Central memory CD8-positive, alpha-beta T cell (primary cell): ENCODE measurements around the gene LYSET.
"Not testable (repeated sequence)": the region's sequence is repeated elsewhere in the genome, so short reads cannot be mapped to it uniquely, and the experiment has no call there.

ENCODE experiments used
- ATAC-seq: fragments of 150-1000 bp; cut with Tn5 transposase; replicated peaks from 2 replicates; pipeline ENCODE4 v1.10.0; 2022; ENCODE audit warnings: mild to moderate bottlenecking, moderate FRiP score, moderate number of reproducible peaks; ENCODE audit not compliant: poor library complexity, severe bottlenecking; ENCODE audit errors: extremely low read depth
- DNase-seq, 2 donors: peaks; one replicate each; pipeline ENCODE4 v3.0.0; 2021; ENCODE audit warnings: low spot score in 2 of 2
- H3K27ac Mint-ChIP-seq: one replicate; pipeline ENCODE4 v1.8.0; 2022; ENCODE audit warnings: low read depth, mild to moderate bottlenecking, moderate library complexity, mixed read lengths
- H3K27me3 Mint-ChIP-seq: one replicate; pipeline ENCODE4 v1.8.0; 2022; ENCODE audit warnings: mixed read lengths
- H3K36me3 Mint-ChIP-seq: one replicate; pipeline ENCODE4 v1.8.0; 2022; ENCODE audit warnings: mild to moderate bottlenecking, moderate library complexity, mixed read lengths; ENCODE audit not compliant: insufficient read depth
- H3K4me1 Mint-ChIP-seq: one replicate; pipeline ENCODE4 v1.8.0; 2022; ENCODE audit warnings: mixed read lengths
- H3K4me3 Mint-ChIP-seq: one replicate; pipeline ENCODE4 v1.8.0; 2022; ENCODE audit warnings: mild to moderate bottlenecking, moderate library complexity, mixed read lengths
- H3K9me3 Mint-ChIP-seq: one replicate; pipeline ENCODE4 v1.8.0; 2022; ENCODE audit warnings: mixed read lengths

The LYSET gene

DNA sequence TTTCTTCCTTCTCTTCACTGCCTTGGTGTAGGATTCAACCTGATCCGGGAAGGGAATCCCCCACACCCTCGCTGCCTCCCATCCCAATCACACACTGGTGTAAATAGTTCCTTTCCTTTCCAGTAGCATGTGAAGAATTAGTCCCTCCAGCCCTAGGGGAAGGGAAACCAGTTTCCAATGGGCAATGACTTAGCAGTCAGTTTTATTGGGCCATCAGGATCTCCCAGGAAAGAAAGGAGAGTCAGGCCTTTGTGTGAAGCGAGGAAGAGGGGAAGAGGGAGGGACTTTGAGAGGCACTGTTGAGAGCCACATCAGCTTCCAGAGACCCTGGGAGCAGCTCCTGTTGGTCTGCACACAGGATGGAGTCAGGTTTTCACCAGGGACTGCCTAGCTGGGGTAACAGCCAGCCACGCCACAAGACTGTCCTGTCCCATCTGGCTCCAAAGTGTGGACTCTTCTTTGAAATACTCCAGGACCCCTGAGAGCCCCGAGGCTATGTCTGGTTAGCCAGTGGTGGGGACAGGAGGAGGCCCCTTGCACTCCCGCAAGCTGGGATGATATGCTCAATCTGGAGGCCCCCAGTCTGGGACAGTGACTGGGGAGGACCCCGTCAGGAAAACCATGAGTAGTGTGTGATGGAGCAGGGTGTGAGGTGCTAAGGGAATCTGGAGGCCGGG is 28.3 kb upstream of the LYSET start:
- Mint-ChIP-seq H3K9me3 (no peaks in the 10 kb centered on the region), H3K27ac (no peak overlapping the region), H3K27me3 (no peaks in the 10 kb centered on the region), H3K4me1 (no peaks in the 10 kb centered on the region), H3K36me3 (no peaks in the 10 kb centered on the region), H3K4me3 (no peak overlapping the region)
- DNase-seq (no peak), ATAC-seq (no peak)

GRCh38 chr14:93158349-93158748 is 26.8 kb upstream of the LYSET start:
- not testable (repeated sequence) for H3K4me1 Mint-ChIP-seq, H3K36me3 Mint-ChIP-seq, DNase-seq, H3K9me3 Mint-ChIP-seq, H3K4me3 Mint-ChIP-seq, ATAC-seq, H3K27me3 Mint-ChIP-seq, H3K27ac Mint-ChIP-seq

DNA sequence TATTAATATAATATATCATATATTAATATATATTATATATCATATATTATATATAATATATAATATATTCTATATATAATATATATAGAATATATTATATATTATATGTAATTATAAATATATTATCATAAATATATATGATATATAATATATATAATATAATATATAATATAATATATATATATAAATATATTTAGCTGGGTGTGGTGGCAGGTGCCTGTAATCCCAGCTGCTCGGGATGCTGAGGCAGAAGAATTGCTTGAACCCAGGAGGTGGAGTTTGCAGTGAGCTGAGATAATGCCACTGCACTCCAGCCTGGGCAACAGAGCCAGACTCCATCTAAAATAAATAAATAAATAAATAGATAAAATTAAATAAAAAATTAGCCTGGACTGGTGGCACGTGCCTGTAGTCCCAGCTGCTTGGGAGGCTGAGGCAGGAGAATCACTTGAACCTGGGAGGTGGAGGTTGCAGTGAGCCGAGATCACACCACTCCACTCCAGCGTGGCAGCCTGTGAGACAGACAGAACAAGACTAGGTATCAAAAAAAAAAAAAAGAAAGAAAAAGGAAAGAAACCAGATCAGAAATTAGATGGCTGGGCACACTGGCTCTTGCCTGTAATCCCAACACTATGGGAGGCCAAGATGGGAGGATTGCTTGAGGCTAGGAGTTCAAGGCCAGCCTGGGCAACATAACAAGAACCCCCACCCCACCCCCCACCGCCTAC is 25.3 kb upstream of the LYSET start:
- not testable (repeated sequence) for H3K27ac Mint-ChIP-seq, H3K27me3 Mint-ChIP-seq, ATAC-seq, H3K9me3 Mint-ChIP-seq, DNase-seq, H3K4me3 Mint-ChIP-seq, H3K4me1 Mint-ChIP-seq, H3K36me3 Mint-ChIP-seq

DNA sequence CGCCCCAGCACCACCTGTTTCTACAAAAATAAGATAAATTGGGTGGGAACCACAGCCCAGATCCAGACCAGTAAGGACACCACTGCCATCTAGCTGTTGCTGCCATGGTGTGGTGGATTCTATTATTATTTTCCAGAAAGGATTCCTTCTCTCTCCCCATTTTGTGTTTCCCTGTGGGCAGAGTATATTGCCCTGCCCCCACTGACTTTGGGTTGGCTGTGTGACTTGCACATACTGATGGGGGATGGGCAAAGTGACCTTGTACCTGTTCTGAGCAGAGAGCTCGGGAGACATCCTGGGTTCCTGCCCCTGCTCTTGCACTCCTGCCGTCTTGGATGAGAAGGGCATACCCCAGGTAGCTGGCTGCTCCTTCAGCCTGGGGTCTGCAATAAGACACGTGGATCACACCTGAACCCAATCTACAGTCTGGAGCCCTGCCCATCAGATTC is 24.7 kb upstream of the LYSET start:
- Mint-ChIP-seq H3K9me3 (no peaks in the 10 kb centered on the region), H3K27me3 (no peaks in the 10 kb centered on the region), H3K4me1 (no peaks in the 10 kb centered on the region), H3K36me3 (no peaks in the 10 kb centered on the region), H3K27ac (no peak overlapping the region), H3K4me3 (no peak overlapping the region)
- ATAC-seq (no peak), DNase-seq (no peak)

DNA sequence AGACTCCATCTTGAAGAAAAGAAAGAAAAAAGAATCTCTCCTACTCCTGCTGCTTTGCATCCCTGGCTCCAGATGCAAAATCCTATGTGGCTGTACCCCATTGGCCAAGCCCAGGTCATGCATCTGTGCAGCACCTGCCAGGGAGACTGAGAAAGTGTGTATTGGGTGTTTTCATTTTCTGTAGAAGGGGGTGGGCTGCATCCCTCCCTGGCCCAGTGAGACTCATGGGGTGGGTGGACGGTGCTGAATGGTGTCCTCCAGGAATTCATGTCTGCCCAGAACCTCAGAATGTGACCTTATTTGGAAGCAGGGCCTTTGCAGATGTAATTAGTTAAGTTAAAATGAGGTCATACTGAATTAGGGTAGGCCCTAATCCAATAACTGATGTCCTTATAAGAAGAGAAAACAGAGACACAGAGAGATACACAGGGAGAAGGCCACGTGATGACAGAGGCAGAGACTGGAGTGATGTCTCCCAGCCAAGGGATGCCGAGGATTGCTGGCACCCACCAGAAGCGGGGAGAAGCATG is 23.6 kb upstream of the LYSET start:
- no peaks in the 10 kb centered on the region for H3K36me3 Mint-ChIP-seq
- no peaks in the 10 kb centered on the region for H3K9me3 Mint-ChIP-seq
- H3K27ac Mint-ChIP-seq = no peak overlapping the region
- no peaks in the 10 kb centered on the region for H3K4me1 Mint-ChIP-seq
- H3K4me3 Mint-ChIP-seq = no peak overlapping the region
- no peak for DNase-seq
- H3K27me3 Mint-ChIP-seq = no peaks in the 10 kb centered on the region
- no peak for ATAC-seq

- Mint-ChIP-seq H3K9me3 (no peaks in the 10 kb centered on the region), H3K27me3 (no peaks in the 10 kb centered on the region)
These were observed 21.6 kb upstream of the LYSET start for GRCh38 chr14:93163564-93163963.

GRCh38 chr14:93165271-93166265 is 19.5 kb upstream of the LYSET start:
- DNase-seq, H3K4me3 Mint-ChIP-seq, H3K36me3 Mint-ChIP-seq, H3K4me1 Mint-ChIP-seq, H3K27me3 Mint-ChIP-seq, ATAC-seq, H3K9me3 Mint-ChIP-seq, H3K27ac Mint-ChIP-seq: not testable (repeated sequence)

More at GRCh38 chr14:93163564-93163963, 21.6 kb upstream of the LYSET start:
- no peaks in the 10 kb centered on the region for H3K36me3 Mint-ChIP-seq
- no peak overlapping the region for H3K27ac Mint-ChIP-seq
- DNase-seq (no peak), ATAC-seq (no peak)
- H3K4me3 Mint-ChIP-seq = no peak overlapping the region
- no peaks in the 10 kb centered on the region for H3K4me1 Mint-ChIP-seq

DNA sequence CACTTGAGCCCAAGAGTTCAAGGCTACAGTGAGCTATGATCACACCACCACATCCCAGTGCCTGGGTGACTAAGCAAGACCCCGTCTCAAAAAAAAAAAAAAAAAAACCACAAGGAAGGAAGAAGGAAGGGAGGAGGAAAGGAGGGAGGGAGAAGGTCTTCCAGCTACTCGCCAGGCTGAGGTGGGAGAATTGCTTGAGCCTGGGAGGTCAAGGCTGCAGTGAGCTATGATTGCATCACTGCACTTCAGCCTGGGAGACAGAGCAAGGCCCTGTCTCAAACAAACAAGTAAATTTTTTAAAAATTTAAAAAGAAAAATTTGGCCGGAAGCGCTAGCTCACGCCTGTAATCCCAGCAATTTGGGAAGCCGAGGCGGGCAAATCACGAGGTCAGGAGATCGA is 16.5 kb upstream of the LYSET start:
- not testable (repeated sequence) for H3K4me3 Mint-ChIP-seq, DNase-seq, H3K27ac Mint-ChIP-seq, H3K4me1 Mint-ChIP-seq, ATAC-seq, H3K36me3 Mint-ChIP-seq, H3K27me3 Mint-ChIP-seq, H3K9me3 Mint-ChIP-seq

GRCh38 chr14:93169619-93170018 is 15.5 kb upstream of the LYSET start:
- H3K4me3 Mint-ChIP-seq, H3K27ac Mint-ChIP-seq, DNase-seq, H3K36me3 Mint-ChIP-seq, H3K9me3 Mint-ChIP-seq, ATAC-seq, H3K4me1 Mint-ChIP-seq: not testable (repeated sequence)
- H3K27me3 Mint-ChIP-seq = peaks cover 13% of the 10 kb centered on the region

DNA sequence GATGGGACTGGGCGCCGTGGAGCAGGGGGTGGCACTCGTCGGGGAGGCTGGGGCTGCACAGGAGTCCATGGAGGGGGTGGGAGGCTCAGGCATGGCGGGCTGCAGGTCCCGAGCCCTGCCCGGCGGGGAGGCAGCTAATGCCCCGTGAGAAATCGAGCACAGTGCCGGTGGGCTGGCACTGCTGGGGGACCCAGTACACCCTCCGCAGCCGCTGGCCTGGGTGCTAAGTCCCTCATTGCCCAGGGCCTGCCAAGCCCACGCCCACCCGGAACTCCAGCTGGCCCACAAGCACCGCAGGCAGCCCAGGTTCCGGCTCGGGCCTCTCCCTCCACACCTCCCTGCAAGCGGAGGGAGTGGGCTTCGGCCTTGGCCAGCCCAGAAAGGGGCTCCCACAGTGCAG is 15.0 kb upstream of the LYSET start:
- not testable (repeated sequence) for H3K4me1 Mint-ChIP-seq, H3K36me3 Mint-ChIP-seq, H3K4me3 Mint-ChIP-seq, DNase-seq, H3K27ac Mint-ChIP-seq, ATAC-seq, H3K9me3 Mint-ChIP-seq
- peaks cover 13% of the 10 kb centered on the region for H3K27me3 Mint-ChIP-seq

GRCh38 chr14:93171376-93171775 is 13.7 kb upstream of the LYSET start:
- DNase-seq (no peak), ATAC-seq (no peak)
- Mint-ChIP-seq H3K36me3 (peaks cover 1% of the 10 kb centered on the region), H3K27me3 (peaks cover 13% of the 10 kb centered on the region), H3K9me3 (no peaks in the 10 kb centered on the region), H3K4me1 (no peaks in the 10 kb centered on the region), H3K4me3 (no peak overlapping the region), H3K27ac (no peak overlapping the region)

GRCh38 chr14:93173943-93174395 is 11.1 kb upstream of the LYSET start:
- Mint-ChIP-seq H3K4me3 (no peak overlapping the region), H3K36me3 (peaks cover 1% of the 10 kb centered on the region), H3K9me3 (no peaks in the 10 kb centered on the region), H3K4me1 (no peaks in the 10 kb centered on the region), H3K27ac (no peak overlapping the region), H3K27me3 (peaks cover 13% of the 10 kb centered on the region)
- DNase-seq (no peak), ATAC-seq (no peak)
